Small intestine (tissue), 7 donors: ENCODE results near the gene SLC25A22. TPM values are rescaled to one million over a fixed set of nuclear protein-coding genes. Genes with fewer than 3 reads are reported as not detected.
A peak's percentile ranks its signal among the peaks of the same experiment; 100 is the strongest.

ENCODE experiments used
- DNase-seq, 2 donors: peaks; one replicate each; pipeline versions ENCODE4 v3.0.0 to v3.0.0-alpha.2; 2013
- FAIRE-seq: peaks from 2 replicates; lab custom pipeline; 2012; peaks lifted over from hg19 to GRCh38; lab: Jason Lieb, UNC
- H3K27ac ChIP-seq, 3 donors: one replicate each; pipeline ENCODE4 v1.5.1; 2013; ENCODE audit warnings: low read length in 2 of 3, mild to moderate bottlenecking in 2 of 3, control low read depth in 1 of 3, inconsistent platforms in 1 of 3, low read depth in 1 of 3, moderate library complexity in 1 of 3
- H3K27me3 ChIP-seq, 3 donors: one replicate each; pipeline ENCODE4 v1.6.1; 2013; ENCODE audit warnings: low read length in 3 of 3, inconsistent platforms in 1 of 3; ENCODE audit not compliant: control insufficient read depth in 3 of 3, insufficient read depth in 3 of 3
- H3K36me3 ChIP-seq, 3 donors: one replicate each; pipeline ENCODE4 v1.6.1; 2013; ENCODE audit warnings: low read length in 3 of 3, inconsistent platforms in 1 of 3, low read depth in 1 of 3, mild to moderate bottlenecking in 1 of 3, moderate library complexity in 1 of 3; ENCODE audit not compliant: control insufficient read depth in 3 of 3, insufficient read depth in 2 of 3
- H3K4me1 ChIP-seq, 3 donors: one replicate each; pipeline ENCODE4 v1.6.1; 2013; ENCODE audit warnings: low read length in 2 of 3, inconsistent platforms in 1 of 3, low read depth in 1 of 3, mild to moderate bottlenecking in 1 of 3, moderate library complexity in 1 of 3; ENCODE audit not compliant: control insufficient read depth in 3 of 3, insufficient read depth in 2 of 3
- H3K4me3 ChIP-seq, 3 donors: one replicate each; pipeline ENCODE4 v1.5.1; 2013; ENCODE audit warnings: low read length in 3 of 3, control low read depth in 1 of 3, inconsistent platforms in 1 of 3, low read depth in 1 of 3, mild to moderate bottlenecking in 1 of 3, moderate library complexity in 1 of 3
- H3K9me3 ChIP-seq, 2 donors: one replicate each; pipeline ENCODE4 v1.6.1; 2013; ENCODE audit warnings: low read depth in 1 of 2, low read length in 1 of 2; ENCODE audit not compliant: control insufficient read depth in 2 of 2, insufficient read depth in 1 of 2
- WGBS, 3 donors: extraction: QIAGEN DNeasy Blood & Tissue Kit; methylation state at CpG; one replicate each; pipeline ENCODE4 v1.1.7; 2013; 5-methylcytosine and 5-hydroxymethylcytosine counted together
- polyA plus RNA-seq, 4 donors: library from polyadenylated mRNA; stranded (reverse) in 3 of 4; unstranded in 1 of 4; fragments of 200-250 nt in 3 of 4; fragments of 120-200 nt in 1 of 4; gene quantifications; one replicate each; pipeline versions ENCODE4 v1.2.1 to v1.2.3, GENCODE V29; 2013
- donor health status: healthy with polysubstance abuse.
- donor health status: control.
- donor health status: control.
- donor health status: Bipolar disorder and iron deficiency.
- donor health status: healthy.

The SLC25A22 gene
- polyA plus RNA-seq, 4 donors = 10.5 to 21.9 (median 10.8) TPM

DNA sequence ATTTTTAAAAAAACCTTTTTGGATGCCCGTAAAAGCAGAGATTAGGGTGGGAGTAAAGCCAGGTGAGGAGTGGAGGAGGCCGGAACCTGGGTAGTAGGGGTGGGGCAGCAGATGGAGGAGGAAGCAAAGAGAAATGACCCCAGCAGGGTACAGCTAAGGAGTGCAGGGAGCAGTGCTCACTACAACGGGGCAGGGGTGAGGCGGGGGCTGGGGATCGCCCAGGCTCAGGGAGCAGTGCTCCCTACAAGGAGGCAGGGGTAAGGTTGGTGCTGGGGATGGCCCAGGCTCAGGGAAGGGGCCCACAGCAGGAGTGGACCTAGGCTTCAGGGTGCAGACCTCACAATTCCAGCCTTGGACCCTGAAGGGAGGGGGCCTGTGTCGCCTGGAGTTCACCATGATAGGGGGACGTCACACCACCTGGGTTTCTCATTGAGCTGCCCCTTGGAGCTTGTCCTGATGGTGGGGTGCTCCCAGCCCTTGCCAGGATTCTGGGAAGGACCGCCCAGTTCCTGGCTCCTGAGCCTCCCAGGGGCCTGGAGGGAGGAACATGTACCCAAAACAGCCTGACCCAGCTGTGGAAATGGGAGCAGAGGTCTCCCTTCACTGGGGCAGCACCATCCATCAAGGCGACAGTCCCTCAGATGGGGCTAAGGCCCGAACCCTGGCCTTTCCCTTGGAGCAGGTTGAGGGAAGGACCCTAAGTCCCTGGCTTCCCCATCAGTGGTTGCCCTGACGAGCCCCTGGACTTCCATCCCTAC, 17.8 kb upstream of the SLC25A22 start:
- Histone ChIP-seq H3K4me1 (peaks cover 0 to 20% (median 0%) of the 10 kb centered on the region in 3 donors), H3K27ac (no peak overlapping the region), H3K9me3 (no peaks in the 10 kb centered on the region), H3K27me3 (no peaks in the 10 kb centered on the region), H3K36me3 (peaks cover 17 to 62% (median 18%) of the 10 kb centered on the region in 3 donors), H3K4me3 (no peak overlapping the region)
- FAIRE-seq (no peak), DNase-seq (no peak)
- WGBS, 3 donors = 80 to 87% (median 86%) methylated on average over 11 of the region's 11 CpGs

- FAIRE-seq (no peak), DNase-seq (no peak)
- H3K4me1 ChIP-seq = peaks cover 0 to 15% (median under 1%) of the 10 kb centered on the region in 3 donors
- no peaks in the 10 kb centered on the region for H3K27me3 ChIP-seq
- H3K27ac ChIP-seq = no peak overlapping the region
- WGBS, 3 donors = 83 to 86% (median 83%) methylated on average over 9 of the region's 9 CpGs
- H3K9me3 ChIP-seq = no peaks in the 10 kb centered on the region
- H3K4me3 ChIP-seq = no peak overlapping the region
- H3K36me3 ChIP-seq = peaks cover 17 to 62% (median 18%) of the 10 kb centered on the region in 3 donors
Observed at GRCh38 chr11:813456-814096, 15.5 kb upstream of the SLC25A22 start.

GRCh38 chr11:813072-813455, 15.0 kb upstream of the SLC25A22 start:
- no peak for FAIRE-seq

DNA sequence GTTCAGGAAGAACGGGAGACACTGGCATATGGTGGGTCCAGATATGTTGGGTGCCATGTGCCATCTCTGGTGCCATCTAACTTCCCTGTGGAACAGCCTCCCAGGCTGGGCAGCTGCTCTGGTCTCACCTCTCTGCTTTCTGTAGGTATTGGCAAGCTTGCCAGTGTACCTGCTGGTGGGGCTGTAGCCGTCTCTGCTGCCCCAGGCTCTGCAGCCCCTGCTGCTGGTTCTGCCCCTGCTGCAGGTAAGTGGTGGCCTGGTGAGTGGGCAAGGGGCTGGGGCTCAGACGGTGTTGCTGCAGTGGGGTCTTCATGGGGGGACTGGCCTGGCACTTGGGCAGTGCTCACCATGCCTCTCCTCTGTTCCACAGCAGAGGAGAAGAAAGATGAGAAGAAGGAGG, 14.3 kb upstream of the SLC25A22 start:
- Histone ChIP-seq H3K36me3 (peaks cover 17 to 62% (median 18%) of the 10 kb centered on the region in 3 donors), H3K4me1 (peaks cover 0 to 15% (median 3%) of the 10 kb centered on the region in 3 donors), H3K4me3 (no peak overlapping the region), H3K27me3 (no peaks in the 10 kb centered on the region), H3K27ac (no peak overlapping the region), H3K9me3 (no peaks in the 10 kb centered on the region)
- WGBS, 3 donors = 61 to 80% (median 79%) methylated on average over 3 of the region's 3 CpGs
- no peak for FAIRE-seq
- DNase-seq = no peak

More at GRCh38 chr11:813072-813455, 15.0 kb upstream of the SLC25A22 start:
- DNase-seq = no peak
- peaks cover 17 to 62% (median 18%) of the 10 kb centered on the region in 3 donors for H3K36me3 ChIP-seq
- H3K4me1 ChIP-seq = peaks cover 0 to 15% (median 3%) of the 10 kb centered on the region in 3 donors
- no peak overlapping the region for H3K4me3 ChIP-seq
- no peaks in the 10 kb centered on the region for H3K9me3 ChIP-seq
- 87 to 91% (median 89%) methylated on average over 6 of the region's 6 CpGs for WGBS, 3 donors
- no peak overlapping the region for H3K27ac ChIP-seq
- no peaks in the 10 kb centered on the region for H3K27me3 ChIP-seq

DNA sequence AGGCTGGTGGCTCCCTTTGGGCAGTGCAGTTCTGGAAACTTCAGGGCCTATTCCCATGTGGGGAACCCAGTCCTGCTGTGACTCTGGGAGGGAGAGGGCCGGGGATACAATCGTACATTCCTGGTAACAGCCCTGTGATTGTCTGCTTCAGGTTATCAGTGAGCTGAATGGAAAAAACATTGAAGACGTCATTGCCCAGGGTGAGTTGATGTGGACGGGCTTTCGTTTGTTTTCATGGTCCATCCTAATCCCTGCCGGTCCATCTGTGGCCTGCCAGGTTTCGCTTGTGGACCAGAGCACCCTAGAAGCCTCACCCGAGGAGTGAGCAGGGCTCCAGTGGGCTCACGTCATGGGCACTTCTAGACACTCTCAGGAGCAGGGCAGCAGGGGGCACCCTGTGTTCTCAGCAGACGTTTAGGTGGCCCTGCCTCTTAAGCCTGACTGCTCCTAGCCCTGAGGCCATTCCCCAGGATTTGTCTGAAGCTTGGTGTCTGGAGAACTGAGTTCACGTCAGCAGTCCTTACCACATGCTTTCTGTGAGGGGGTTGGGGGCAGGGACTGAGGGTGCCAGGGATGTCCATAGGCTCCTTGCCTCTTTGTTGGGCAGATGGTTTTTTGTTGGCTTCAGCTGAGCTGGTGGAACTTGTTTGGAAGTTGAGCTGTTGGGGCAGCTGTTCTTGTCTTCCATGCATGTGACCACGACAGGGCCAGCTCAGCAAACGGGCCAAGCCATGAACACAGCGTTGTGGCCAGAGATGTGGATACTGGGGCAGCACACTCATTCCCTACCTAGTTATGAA, 13.6 kb upstream of the SLC25A22 start:
- Histone ChIP-seq H3K36me3 (peaks cover 17 to 62% (median 18%) of the 10 kb centered on the region in 3 donors), H3K4me3 (peak overlapping the region in 1 of 3 donors; percentile 98), H3K27ac (peak overlapping the region in 1 of 3 donors; percentile 11), H3K4me1 (peaks cover 0 to 15% (median 3%) of the 10 kb centered on the region in 3 donors), H3K9me3 (no peaks in the 10 kb centered on the region), H3K27me3 (no peaks in the 10 kb centered on the region)
- no peak for FAIRE-seq
- peak in 1 of 2 donors; percentile 29 for DNase-seq
- 52 to 58% (median 52%) methylated on average over 14 of the region's 14 CpGs for WGBS, 3 donors

DNA sequence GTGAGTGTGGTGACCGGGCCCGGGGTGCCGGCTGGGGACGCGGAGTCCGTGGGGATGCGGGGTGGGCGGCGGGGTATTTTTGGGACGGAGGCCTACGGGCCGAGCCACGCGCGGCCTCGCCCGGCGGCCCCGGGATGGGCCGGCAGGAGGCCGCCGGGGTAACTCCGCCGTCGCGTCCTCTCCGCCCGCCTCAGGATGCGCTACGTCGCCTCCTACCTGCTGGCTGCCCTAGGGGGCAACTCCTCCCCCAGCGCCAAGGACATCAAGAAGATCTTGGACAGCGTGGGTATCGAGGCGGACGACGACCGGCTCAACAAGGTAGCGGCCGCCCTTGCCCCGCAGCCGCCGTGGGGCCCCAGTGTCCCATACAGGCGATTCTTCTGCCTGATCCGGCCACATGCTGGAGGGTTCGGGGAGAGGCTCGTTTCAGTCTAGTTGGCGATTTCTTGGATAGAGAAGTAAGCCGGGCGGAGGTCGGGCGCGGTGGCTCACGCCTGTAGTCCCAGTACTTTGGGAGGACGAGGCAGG, 12.0 kb upstream of the SLC25A22 start:
- no peaks in the 10 kb centered on the region for H3K9me3 ChIP-seq
- DNase-seq (peak in 1 of 2 donors; percentile 48), FAIRE-seq (no peak)
- peaks cover 0 to 18% (median 3%) of the 10 kb centered on the region in 3 donors for H3K4me1 ChIP-seq
- no peaks in the 10 kb centered on the region for H3K27me3 ChIP-seq
- H3K27ac ChIP-seq = peak overlapping the region; percentile 68 to 99 (median 98)
- H3K4me3 ChIP-seq = peak overlapping the region; percentile 74 to 98 (median 86)
- H3K36me3 ChIP-seq = peaks cover 15 to 48% (median 18%) of the 10 kb centered on the region in 3 donors
- WGBS, 3 donors = 0 to 1% (median 0%) methylated on average over 43 to 55 of the region's 55 CpGs

DNA sequence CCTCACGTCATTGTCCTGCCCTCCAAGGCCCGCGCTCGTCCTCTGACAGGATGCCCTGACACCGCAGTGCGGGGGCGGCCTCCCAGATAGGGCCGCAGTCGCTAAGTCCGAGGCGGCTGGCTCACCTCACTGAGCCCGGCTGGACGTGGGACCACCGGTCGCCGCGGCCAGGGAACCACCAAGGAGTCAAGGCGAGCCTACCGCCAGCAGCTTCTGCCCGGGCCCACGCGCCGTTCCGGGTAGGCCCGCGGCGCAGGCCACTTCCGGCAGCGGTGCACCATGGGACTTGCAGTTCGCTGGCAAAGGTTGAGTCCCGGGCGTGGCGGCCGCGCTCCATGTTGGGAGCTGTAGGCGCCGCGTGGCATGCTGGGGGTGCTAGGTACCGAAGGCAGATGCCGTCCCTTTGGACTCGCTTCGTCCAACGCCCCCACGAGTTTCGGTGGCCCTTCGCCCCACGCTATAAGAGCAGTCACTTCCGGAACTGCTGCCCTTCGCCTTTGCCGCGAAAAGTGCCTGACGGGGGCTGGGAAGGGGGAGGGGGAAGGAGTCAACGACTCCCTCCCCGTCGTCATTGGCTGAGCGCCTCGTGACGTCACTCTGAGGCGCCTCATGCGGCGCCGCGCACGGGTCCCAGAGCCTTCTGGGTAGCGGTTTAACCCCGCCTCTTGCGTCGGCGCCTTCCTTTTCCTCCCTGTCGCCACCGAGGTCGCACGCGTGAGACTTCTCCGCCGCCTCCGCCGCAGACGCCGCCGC, 11.4 kb upstream of the SLC25A22 start, which contains the start of gene RPLP2:
Gene RPLP2, plus strand, starts transcription at position 681 of the 753 bp plus-strand sequence. CDS start 268 bp downstream, outside the sequence.
- Histone ChIP-seq H3K4me1 (peaks cover 0 to 22% (median 3%) of the 10 kb centered on the region in 3 donors), H3K27me3 (no peaks in the 10 kb centered on the region), H3K36me3 (peaks cover 13 to 42% (median 18%) of the 10 kb centered on the region in 3 donors), H3K9me3 (no peaks in the 10 kb centered on the region), H3K4me3 (peak within 1 kb of the TSS; percentile 74 to 98 (median 86)), H3K27ac (peak within 1 kb of the TSS; percentile 96 to 99 (median 98))
- WGBS, 3 donors = 0% methylated on average over 56 to 81 of the region's 81 CpGs
- no peak for FAIRE-seq
- peak; percentile 98 to 99 for DNase-seq
